GM12892 (cell line): ENCODE data around the gene FUOM.

ENCODE experiments used
- DNase-seq: peaks from one replicate; pipeline ENCODE4 v3.0.0; 2011; ENCODE audit not compliant: insufficient read length
- FAIRE-seq: peaks from 2 replicates; lab custom pipeline; 2011; peaks lifted over from hg19 to GRCh38; lab: Jason Lieb, UNC
- POLR2A ChIP-seq: IDR thresholded peaks from 2 replicates; pipeline ENCODE4 v1.6.1; 2011; ENCODE audit warnings: low read depth, low read length, control low read depth
- POLR2AphosphoS5 ChIP-seq: IDR thresholded peaks from 2 replicates; pipeline ENCODE4 v1.6.1; 2011; ENCODE audit warnings: low read depth, low read length, control low read depth
- TAF1 ChIP-seq: IDR thresholded peaks from 2 replicates; pipeline ENCODE4 v1.6.1; 2011; ENCODE audit warnings: low read depth, mild to moderate bottlenecking, control low read depth, low read length, borderline replicate concordance

FUOM gene

GRCh38 chr10:133362846-133363245 lies 5.0 kb upstream of the FUOM start:
- TF ChIP-seq TAF1 (no peak), POLR2A (no peak), POLR2AphosphoS5 (no peak)
- FAIRE-seq: no peak
- DNase-seq: no peak

DNA sequence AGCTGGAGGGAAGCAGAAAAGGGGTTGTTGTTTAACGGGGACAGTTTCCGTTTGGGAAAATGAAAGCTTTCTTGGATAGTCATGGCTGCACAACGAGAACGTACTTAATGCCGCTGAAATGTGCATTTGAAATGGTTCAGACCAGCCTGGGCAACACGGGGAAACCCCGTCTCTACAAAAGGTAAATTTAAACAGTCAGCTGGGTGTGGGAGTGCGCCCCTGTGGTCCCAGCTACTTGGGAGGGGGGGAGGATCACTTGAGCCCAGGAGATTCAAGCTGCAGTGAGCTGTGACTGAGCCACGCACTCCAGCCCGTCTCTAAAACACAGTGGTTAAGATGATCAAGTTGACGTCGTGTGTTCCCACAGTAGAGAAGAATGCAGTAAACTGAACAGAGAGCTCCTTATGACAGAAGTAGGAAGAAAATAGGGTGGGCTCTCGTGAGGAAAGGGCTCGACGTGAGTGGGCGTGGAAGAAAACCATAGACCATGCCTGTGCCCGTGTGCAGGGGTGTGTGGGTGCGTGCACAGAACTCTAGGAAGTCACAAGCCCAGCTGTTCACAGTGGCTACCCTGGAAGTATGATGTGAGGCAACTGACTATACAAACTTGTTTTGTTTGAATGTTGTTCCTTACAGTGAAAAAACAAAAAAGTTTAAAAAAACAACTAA lies 4.1 kb upstream of the FUOM start:
- TF ChIP-seq POLR2AphosphoS5: no peak
- TF ChIP-seq TAF1: no peak
- no peak; the same call in 1 of the 2 replicates for TF ChIP-seq POLR2A
- DNase-seq (no peak), FAIRE-seq (no peak)

GRCh38 chr10:133361227-133361626 lies 3.4 kb upstream of the FUOM start:
- FAIRE-seq (no peak), DNase-seq (no peak)
- TF ChIP-seq POLR2AphosphoS5 (no peak), TAF1 (no peak), POLR2A (no peak)

DNA sequence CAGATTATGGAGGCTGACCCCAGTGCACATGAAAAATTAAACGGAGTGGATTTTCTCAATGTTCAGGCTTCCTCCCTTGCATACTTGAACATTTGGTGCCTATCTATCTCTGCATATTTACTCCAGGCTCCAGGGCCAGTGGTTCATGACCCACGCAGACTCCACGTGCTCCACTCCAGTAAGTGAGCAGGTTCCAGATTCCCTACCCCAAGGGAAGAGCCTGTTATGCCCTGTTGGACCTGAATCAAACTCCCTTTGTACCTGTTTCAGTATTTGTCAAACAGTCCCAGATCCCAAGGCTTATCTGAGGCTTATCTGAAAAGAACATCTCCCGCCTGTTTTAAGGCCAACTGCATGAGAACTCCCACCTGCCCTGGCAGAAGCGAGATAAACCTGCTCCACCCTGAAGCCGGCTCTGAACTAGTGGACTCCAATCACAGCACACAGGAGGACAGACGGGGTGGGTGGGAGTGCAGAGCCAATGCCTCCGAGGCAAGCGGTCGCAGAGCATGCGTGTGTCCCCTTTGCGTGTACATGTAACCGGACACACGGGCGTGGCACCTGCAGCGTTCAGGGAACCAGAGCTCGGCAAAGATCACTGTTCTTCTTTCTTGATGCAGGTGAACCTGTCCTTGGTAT lies 2.3 kb upstream of the FUOM start:
- FAIRE-seq (no peak), DNase-seq (no peak)
- TF ChIP-seq POLR2A: no peak

DNA sequence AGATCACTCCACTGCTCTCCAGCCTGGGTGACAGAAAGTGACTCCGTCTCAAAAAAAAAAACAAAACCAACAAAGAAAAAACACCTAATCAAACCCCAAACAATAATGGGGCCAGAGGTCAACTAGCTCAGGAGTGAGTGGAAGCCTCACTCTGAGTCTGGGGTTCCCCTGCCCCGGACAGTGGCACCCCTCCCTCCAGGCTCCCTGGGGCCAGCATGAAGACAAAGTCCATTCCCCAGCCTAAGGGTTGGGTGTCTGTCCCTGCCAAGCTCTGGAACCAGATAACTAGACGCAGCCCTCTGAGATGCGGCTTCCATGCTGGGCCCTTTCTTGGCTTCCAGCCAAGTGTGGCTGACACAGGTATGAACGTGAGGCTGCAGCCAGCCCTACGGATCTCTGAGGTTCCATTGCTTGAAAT lies 1.7 kb upstream of the FUOM start:
- TF ChIP-seq POLR2A (no peak), POLR2AphosphoS5 (no peak), TAF1 (no peak)
- DNase-seq (no peak), FAIRE-seq (no peak)

DNA sequence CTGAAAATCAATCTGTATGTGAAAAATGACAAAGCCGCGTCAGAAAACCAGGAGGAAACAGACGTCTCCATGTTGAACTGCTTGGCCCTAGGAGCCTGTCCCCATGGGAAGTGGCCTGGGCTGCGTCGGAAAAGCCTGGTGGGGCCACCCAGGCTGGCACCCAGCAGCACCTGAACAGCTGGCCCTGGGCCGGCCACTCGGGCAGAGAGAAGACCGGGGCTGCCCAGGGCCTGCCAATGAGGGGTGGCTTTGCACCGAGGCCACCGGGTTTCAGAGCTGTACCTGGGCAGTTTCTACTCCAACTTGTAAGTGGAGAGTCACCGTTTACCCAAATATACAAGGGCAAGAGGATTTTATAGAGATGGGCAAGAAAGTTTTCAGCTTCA lies 1.1 kb upstream of the FUOM start:
- TF ChIP-seq TAF1 (no peak), POLR2A (no peak), POLR2AphosphoS5 (no peak)
- FAIRE-seq (no peak), DNase-seq (no peak)

GRCh38 chr10:133358162-133358924 lies 524 bp upstream of the FUOM start:
- FAIRE-seq (no peak), DNase-seq (no peak)
- TF ChIP-seq POLR2A (no peak), POLR2AphosphoS5 (no peak), TAF1 (no peak)

- FAIRE-seq: no peak
- no peak for TF ChIP-seq POLR2A
- TF ChIP-seq POLR2AphosphoS5: no peak
- TF ChIP-seq TAF1: no peak
Observed at GRCh38 chr10:133356549-133357284, 1.1 kb downstream of the FUOM start.

DNA sequence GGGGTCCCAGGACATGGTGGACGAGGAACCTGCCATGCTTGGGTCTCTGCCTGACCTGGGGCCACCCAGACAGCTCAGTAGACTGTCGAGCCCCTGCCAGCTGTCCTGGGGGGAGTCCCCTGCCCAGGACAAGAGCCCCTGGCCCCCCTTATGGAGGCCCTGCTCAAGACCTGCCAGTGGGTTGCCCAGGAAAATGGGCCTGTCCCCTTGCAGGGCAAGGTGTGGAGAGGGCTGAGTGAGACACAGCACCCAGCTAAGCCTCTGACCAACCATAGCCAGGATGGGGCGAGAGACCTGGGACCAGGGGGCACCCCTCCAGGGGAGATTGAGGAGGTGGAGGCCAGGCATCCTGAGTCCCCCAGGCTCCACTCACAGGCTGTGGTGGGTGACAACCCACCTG lies 1.8 kb downstream of the FUOM start:
- FAIRE-seq (no peak), DNase-seq (no peak)
- TF ChIP-seq POLR2A (no peak), TAF1 (no peak), POLR2AphosphoS5 (no peak)

More at GRCh38 chr10:133356549-133357284, 1.1 kb downstream of the FUOM start:
- no peak for DNase-seq

- TF ChIP-seq POLR2A (no peak), TAF1 (no peak), POLR2AphosphoS5 (no peak)
- DNase-seq: no peak
- no peak for FAIRE-seq
Observed at GRCh38 chr10:133355266-133355665, 2.6 kb downstream of the FUOM start.

DNA sequence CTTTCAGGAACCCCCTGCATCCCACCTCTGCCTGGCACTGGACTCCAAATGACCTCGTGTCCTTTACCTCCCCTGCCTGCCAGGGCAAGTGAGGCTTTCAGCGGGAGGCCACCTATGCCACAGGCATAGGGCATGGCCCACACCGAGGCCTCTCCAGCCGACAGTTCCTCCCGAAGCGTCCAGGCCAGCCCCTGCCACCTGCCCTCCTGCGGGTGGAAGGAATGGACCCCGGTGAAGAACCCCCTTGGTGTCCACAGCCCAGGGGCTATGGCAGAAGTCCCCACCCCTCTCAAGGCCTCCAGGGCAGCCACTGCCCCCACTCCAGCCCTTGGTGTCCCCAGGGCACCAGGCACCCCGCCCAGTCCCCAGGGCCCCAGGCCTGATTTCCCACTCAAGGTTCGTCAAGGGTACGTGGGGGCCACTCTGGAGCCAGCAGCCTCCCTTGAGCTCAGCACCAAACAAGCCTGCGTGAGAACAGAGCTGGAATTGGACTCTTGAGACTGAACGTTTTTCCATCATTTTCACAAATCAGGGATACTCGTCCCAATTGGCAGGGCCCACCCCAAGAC lies 3.1 kb downstream of the FUOM start:
- no peak for DNase-seq
- FAIRE-seq: no peak
- no peak for TF ChIP-seq POLR2A
- TF ChIP-seq POLR2AphosphoS5: no peak
